MM.1S (cell line): ENCODE data around the gene PLEKHG4.

ENCODE experiments used
- EZH2phosphoT487 ChIP-seq: fragments of 300-600 bp; sonication (generic); IDR thresholded peaks from 2 replicates; pipeline ENCODE4 v1.6.1; 2018; ENCODE audit warnings: antibody characterized with exemption, low read length
- TF ChIP-seq, protein P1 (sequence below): fragments of 300-600 bp; sonication (generic); IDR thresholded peaks from 2 replicates; pipeline ENCODE4 v1.5.1; 2016; ENCODE audit warnings: antibody characterized with exemption, low read length, mixed read lengths

DNA sequence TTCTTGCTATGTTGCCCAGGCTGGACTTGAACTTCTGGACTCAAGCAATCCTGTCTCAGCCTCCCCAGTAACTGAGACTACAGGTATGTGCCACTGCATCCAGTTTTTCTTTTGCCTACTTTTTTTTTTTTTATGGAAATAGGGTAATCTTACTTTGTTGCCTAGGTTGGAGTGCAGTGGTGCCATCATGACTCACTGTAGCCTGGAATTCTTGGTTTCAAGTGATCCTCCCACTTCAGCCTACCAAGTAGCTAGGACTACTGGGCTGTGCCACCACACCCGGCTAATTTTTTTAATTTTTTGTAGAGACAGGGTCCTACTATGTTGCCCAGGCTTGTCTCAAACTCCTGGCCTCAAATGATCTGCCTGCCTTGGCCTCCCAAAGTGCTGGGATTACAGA, 57.3 kb downstream of the PLEKHG4 start:
- TF ChIP-seq, protein P1, sequence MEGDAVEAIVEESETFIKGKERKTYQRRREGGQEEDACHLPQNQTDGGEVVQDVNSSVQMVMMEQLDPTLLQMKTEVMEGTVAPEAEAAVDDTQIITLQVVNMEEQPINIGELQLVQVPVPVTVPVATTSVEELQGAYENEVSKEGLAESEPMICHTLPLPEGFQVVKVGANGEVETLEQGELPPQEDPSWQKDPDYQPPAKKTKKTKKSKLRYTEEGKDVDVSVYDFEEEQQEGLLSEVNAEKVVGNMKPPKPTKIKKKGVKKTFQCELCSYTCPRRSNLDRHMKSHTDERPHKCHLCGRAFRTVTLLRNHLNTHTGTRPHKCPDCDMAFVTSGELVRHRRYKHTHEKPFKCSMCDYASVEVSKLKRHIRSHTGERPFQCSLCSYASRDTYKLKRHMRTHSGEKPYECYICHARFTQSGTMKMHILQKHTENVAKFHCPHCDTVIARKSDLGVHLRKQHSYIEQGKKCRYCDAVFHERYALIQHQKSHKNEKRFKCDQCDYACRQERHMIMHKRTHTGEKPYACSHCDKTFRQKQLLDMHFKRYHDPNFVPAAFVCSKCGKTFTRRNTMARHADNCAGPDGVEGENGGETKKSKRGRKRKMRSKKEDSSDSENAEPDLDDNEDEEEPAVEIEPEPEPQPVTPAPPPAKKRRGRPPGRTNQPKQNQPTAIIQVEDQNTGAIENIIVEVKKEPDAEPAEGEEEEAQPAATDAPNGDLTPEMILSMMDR, result no peak
- no peak for TF ChIP-seq EZH2phosphoT487
